Stimulated activated CD4-positive, alpha-beta T cell treated with anti-CD3 and anti-CD28 coated beads, TNF-alpha, amount 100 ng/mL, for 48 hours (primary cell): ENCODE data around the gene STRIP1.

Experiments used
- DNase-seq, 3 donors: peaks; one replicate each; pipeline ENCODE4 v3.0.0-alpha.2; 2020; ENCODE audit warnings: low read depth in 3 of 3

Gene STRIP1, protein sequence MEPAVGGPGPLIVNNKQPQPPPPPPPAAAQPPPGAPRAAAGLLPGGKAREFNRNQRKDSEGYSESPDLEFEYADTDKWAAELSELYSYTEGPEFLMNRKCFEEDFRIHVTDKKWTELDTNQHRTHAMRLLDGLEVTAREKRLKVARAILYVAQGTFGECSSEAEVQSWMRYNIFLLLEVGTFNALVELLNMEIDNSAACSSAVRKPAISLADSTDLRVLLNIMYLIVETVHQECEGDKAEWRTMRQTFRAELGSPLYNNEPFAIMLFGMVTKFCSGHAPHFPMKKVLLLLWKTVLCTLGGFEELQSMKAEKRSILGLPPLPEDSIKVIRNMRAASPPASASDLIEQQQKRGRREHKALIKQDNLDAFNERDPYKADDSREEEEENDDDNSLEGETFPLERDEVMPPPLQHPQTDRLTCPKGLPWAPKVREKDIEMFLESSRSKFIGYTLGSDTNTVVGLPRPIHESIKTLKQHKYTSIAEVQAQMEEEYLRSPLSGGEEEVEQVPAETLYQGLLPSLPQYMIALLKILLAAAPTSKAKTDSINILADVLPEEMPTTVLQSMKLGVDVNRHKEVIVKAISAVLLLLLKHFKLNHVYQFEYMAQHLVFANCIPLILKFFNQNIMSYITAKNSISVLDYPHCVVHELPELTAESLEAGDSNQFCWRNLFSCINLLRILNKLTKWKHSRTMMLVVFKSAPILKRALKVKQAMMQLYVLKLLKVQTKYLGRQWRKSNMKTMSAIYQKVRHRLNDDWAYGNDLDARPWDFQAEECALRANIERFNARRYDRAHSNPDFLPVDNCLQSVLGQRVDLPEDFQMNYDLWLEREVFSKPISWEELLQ

DNA sequence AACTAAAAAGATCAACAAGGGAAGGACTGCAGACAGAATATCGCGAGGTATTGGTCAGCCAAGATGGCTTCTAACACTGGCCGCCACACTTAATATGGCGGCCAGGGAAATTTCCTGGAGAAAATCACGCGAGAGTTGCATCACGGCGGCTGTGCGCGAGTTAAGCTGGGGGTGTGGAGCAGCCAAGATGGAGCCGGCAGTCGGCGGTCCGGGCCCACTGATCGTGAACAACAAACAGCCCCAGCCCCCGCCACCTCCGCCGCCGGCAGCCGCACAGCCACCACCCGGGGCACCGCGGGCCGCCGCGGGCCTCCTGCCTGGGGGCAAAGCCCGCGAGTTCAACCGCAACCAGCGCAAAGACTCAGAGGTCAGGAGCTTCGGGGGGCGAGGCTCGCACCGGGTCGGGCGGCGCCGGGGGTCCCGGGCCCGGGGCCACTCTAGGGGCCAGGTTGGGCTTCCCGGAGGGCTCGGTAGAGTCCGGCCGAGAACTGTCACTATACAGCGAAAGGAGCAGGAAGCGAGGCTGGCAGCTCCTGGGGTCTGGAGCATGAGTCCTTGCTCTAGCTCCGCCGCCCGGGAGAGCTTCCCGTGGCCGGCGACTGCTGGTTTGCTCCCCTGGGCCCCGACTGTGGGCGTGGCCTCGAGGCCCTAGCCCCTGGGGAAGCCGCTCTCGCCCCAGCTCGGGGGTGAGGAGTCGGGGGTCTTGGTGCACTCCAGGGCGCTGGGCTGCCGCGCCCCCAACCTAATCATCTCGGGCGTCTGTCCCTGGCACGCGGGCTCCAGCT, at the start of gene STRIP1:
Gene STRIP1 (plus strand): TSS at position 174 of the 785 bp plus-strand sequence. CDS start 14 bp downstream, at position 188.
- peak; percentile 83 to 87 (median 85) for DNase-seq

DNA sequence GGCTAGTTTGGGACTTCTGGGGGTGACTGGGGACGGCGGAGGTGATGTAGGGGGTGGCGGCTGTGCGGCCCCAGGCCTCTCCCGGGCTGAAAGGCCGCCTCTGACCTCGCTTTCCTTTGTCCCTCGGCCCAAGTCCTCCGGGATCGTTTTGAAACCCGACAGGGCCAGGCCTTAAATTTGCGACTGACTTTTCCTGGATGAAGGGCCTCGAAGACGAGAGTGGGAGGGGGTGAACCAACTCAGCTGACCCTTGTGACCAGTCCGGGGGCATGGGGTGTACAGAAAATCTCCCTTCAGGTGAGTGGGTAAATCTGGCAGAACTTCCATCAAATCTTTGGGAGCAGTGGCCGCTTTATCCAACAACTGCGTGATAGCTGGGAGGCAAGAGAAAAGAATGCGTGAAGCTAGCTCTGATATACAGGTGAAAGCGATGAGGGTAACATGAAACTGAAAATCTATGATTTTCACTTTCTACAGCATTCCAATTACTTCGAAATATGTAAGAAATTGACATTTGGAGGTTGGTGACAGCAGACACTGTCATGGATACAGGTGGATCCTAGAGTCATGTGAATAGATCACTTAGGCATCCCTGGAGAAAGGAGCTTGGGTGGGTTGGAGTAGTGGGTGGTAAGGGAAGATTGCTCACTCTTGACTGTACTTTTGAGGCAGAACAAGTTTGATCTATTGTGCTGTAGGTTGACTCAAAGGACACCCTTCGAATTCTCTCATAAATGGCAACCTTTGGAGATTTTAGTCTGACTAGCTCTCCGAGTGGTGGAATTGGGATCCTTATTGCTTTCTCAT, 49.0 kb upstream of the STRIP1 start:
- DNase-seq, result no peak

DNA sequence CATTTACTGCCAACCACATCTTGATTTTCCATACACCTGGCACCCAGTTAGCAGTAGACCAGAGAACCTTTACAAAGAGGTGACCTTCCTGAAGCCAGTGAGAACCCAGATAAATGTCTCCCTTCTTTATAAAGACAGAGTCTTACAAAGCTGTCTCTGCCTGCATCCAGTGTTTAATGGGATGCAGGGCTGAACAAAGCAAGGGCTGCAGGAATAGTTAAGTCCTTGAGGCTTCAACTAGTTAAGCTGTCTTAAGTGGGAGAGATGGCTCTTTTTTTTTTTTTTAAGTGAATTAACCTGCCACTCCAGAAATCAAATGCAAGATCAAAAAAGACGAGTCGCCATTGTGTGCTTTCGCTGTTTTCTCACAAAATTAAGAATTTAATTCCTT, 48.4 kb upstream of the STRIP1 start:
- DNase-seq, result no peak

DNA sequence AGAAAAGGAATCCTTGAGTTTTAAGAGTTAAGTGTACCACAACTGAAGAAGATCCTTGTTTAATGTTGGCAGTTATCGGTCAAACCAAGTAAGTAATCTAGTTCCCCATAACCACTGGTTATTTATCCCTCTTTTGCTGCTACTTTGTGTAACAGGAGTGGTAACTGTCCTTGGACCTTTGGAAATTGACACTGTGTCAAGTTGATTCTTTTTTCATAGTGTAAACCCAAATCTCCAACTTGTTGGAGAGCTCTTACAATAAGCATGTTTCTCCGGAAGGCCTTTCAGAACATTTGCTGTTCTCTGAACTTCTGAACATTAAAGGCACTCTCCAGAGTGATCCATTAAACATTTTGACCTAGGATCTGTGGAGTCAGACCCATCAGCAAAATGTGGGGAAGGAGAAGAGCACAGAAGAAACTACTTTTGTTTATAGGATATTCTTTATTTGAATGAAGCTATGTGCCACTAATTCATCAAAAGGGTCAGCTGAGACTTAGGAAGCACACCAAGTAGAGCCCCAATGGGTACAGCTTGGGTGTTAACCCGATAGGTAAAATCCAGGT, 46.0 kb upstream of the STRIP1 start:
- no peak for DNase-seq

DNA sequence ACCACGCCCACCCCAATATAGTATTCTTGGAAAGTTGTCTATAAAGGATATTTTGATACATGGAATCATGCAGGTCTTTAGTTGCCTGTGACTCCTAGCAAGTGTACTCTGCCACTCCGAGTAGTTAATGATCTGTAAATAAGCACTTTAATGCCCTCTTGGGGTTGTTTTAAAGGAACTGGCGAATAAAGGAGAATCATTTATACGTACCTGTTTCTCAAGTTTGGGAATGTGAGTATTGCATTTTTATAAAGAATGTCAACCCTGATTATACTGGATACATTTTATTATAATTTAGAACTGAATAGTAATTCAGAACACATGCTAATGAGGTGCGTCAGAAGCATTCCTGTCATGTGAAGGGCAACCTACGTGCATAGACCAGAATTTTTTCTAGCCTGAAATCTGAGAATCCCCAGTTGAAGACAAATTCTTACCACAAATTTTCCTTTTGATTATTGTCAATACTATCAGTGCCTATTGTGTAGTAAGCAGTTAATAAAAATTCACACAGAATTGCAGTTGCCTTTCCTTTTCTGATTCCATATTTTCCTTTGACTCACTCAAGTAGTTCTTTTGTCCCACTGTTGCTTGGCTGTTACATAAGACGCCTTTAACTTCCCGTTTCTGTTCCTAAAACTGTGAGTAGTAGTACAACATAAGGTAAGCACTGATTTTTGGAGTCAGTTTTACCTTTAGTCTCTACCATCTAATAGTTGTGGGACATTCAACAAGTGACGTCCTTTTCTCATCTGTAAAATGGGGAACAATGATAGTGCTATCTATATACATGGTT, 44.7 kb upstream of the STRIP1 start:
- no peak for DNase-seq

DNA sequence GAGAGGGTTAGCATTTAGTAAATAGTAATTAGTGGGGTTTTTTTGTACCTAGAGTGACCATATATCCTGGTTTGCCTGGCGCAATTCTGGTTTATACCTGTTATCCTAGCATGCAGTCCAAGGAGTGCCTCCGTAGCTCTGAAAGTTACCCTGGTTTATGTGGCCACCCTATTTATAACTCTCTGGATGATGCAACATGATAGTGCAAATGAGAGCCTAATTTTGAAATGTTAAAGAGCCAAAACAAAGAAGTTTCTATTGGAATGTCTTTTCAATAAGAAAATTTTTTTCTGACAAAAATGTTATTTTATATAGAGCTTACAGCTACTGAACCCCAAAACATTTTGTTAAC, 44.1 kb upstream of the STRIP1 start:
- DNase-seq, result no peak

DNA sequence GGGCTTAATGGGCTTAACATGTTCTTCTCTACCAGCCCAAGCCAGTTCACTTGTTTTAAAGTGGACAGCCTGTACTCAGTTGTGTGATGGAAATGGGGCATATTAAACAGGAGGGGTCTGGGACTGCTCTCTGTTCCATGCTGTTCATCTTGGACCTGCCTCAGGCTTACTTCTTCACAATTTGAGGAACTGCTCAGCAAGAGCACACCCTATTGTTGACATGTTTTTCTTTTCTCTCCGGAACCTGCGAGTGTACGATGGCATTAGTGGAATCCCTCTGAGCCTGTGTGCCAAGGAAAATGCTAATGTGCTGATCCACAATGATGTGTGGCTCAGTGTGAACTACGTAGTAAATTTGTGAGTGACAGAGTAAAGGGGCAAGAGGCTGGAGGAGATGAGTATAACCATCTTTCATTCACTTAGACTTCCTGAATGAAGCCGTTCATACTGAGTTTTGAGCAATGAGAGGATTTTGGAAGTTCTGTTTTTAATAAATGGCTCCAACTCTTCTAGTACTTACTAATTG, 43.0 kb upstream of the STRIP1 start:
- DNase-seq, result no peak

DNA sequence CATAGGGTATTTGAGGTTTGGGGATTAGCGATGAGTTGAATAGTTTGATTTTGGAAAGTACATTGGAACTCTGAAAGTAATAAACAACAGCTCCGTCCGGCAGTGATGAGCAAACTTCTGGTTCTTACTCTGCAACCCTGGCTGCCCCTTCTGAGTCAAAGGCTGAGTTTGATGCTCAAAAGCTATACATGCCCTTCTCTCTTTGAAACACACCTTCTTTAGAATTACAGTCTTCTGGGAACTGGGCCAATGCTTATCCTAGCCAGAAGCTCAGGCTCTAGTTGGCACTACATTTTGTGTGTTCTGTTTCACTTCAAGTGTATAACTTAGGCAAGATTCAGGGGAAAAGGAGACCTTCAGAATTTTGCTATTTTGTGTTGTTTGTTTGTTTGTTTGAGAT, 40.5 kb upstream of the STRIP1 start:
- DNase-seq, result no peak

DNA sequence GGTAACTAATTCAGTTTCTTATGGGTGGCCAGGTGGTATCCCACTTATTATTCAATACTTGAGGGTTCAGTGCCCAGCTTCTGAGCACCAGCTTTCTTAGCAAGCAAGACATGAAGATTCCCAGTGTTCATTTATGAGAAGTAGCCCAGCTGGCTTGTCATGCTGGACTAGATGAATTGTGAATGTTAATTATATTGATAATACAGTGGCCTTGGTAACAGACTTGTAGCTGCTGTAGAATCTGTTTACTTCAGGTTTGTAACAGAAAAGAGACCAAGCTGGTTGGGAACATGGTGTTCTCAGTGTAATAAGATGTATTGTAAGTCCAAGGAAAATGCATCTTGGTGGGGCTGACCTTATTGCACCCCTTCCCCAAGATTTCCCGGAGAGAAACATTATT, 39.8 kb upstream of the STRIP1 start:
- DNase-seq, result no peak

DNA sequence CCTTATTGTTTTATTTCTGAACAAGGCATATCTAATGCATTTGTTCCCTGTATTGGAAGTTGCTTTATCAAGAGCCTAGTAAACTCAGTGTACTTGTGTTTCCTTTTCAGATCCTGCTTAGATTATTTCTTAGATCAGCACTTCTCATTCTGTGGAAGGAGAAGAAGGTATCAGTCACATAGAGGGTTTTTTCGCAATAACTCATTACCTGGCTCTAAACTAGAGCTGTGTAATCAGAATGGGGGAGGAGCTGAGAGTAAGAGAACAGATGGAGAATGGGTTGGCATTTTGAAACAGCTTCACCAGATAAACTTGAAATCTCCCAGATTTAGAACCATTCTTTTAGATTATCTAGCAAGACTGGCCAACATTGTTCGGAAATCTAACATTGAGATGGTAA, 38.9 kb upstream of the STRIP1 start:
- DNase-seq, result no peak

DNA sequence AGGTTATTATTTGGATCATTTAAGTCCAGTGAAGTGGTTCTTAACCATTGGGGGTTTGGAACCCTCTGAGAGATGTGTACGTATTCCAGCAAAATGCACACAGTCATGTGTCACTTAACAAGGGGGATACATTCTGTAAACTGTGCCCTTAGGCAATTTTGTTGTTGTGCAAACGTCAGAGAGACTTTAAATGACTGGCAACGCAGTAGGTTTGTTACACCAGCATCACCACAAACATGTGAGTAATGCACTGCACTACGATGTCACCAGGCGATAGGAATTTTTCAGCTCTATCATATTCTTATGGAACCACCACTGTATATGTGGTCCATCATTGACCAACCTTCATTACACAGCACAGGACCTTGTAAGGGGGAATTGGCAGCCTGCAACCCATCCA, 37.9 kb upstream of the STRIP1 start:
- no peak for DNase-seq

DNA sequence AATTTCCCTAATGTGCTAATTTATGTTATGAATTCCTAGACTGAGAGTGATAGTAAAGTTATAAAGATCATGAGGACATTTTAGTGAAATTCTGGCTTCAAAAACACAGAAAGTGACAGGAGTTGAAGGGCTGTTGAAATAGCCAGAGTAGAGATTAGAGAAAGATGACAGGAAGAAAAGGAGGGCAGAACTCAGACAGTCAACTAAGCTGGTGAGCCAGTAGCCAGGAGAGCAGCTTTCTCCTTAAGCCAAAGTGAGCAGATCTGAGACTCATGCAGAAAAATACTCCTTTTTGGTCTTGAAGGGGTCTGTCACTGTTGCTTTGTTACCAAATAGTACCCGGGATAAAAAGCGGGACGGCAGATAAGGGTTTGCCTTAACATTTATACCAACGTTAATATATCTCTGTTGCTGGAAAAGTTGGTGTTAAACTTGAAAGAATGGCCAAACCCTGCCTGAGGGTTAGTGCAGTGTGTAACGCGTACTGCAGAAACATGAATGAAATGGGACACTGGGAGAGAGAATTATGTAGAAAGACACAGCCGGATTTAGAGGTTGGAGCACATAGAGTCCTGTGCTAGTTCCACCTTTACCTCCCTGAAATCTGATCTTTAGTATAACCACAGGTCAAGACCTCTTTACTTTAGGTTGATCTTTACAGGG, 37.1 kb upstream of the STRIP1 start:
- DNase-seq, result no peak

DNA sequence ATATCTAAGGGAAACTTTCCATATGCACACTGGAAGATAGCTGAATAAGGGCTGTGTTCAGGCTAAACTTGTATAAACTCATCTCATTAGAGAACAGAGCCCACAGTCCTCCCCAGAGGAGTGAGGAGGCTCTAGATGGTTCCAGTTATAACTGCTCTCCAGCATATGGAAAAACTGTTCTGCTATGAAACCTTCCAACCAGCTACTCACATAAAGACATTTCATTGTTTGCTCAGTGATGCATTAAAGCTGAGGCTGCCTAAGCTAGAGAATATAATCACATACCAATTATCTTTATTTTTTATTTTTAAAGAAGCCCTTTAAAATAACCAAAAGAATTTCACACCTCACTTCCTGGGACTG, 36.6 kb upstream of the STRIP1 start:
- DNase-seq, result no peak

DNA sequence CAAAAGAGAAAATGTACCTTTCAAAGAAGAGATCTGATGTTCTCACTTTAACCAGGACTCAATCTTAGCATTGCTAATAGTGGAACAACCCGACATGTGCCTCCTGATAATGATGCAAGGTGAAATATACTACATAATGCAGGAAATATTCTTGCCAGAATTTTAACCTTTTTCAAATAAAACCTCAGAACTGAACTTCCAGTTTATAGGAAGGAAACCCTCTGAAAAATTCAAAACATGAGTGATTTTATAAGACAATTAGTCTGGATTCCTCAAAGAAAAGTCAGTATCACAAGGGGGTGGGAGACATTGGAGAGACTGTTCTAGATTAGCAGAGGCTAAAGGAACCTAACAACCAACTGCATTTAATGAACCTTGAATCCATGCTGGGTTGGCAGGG, 31.7 kb upstream of the STRIP1 start:
- DNase-seq, result no peak

DNA sequence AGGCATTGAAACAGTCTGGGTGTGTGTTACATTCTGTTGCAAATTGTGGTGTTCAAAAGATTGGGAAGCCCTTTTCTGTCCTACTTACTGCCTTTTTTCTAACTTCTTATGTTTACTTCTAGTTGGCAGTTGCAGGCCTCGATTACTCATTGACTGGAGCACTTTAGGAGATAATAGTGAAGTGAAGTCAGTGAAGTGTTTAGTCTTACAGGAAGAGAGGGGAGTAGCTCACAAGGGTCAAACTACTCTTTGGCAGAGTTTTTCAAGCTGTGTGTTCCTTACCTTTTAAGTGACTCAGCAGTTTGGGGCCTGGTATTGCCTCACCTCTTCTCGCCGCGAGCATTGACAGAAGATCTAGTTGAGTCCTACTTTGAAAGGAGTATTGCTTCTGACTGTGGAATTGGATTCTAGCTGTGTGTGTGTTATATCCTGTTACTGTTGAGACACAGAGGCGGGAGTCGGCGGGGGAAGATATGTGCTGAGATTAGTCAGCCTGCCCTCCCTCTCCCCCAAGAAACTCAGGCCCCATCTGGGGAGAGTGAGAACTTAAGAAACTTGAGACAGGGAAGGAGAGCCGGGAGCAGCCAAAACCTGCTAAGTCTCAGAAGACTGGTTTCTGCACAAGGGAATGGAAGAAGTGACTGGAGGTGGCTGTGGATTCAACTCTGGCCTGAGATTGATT, 30.5 kb upstream of the STRIP1 start:
- DNase-seq, result no peak

DNA sequence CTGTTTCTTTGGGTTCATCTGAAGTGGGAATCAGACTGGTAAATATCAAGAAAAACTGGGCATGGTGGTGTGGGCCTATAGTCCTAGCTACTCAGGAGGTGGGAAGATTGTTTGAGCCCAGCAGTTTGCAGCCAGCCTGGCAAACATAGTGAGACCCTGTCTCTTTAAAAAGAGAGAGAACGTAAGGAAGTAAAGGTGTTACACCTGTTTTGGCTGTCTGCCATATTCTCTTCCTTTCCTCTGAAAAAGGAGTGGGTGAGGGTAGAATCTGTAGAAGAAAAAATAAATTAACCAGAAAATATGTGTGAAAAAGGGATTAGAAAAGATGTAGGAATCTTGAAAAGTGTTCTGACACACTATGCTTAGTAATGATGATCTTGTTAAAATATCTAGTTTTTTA, 29.8 kb upstream of the STRIP1 start:
- no peak for DNase-seq

DNA sequence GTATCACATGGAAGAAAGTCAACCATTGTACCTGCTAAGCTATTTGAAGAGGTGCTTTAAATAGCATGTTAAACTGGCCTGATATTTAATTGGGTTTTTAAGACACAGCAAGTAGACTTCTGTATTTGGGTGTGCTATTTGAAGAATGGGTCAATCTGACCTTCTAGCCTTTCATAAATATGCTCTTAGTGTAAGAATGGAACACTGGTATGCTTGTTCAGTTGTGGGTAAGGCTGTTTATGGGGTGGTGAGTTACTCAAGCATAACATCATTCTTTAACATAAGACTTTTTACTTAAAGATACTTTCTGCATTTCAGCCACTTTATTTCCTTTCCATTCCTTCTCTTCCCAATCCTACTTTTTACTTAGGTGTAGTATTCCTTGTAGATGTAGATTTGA, 28.5 kb upstream of the STRIP1 start:
- no peak for DNase-seq

DNA sequence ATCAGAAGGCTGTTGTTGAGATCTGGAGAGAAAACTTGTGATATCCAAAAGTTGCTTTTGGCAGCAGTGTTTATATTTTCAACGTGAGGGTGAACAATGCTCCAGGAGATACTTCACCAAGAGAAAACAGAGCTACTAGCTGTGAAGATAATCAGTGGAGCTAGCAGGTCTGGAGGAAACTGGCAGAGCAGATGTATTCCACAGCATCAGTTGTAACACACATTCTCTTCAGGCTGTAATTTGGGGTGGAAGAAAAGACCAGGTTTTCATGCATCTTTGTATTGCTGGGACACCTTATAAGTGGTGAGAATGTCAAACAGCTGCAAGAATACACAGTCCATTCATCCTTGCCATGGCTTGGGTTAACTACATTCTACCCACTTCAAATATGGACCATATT, 27.9 kb upstream of the STRIP1 start:
- DNase-seq, result no peak
